ENCODE results near the gene TNRC18.
"Not testable (repeated sequence)": the region's sequence is repeated elsewhere in the genome, so short reads cannot be mapped to it uniquely, and the experiment has no call there.

The TNRC18 gene, protein sequence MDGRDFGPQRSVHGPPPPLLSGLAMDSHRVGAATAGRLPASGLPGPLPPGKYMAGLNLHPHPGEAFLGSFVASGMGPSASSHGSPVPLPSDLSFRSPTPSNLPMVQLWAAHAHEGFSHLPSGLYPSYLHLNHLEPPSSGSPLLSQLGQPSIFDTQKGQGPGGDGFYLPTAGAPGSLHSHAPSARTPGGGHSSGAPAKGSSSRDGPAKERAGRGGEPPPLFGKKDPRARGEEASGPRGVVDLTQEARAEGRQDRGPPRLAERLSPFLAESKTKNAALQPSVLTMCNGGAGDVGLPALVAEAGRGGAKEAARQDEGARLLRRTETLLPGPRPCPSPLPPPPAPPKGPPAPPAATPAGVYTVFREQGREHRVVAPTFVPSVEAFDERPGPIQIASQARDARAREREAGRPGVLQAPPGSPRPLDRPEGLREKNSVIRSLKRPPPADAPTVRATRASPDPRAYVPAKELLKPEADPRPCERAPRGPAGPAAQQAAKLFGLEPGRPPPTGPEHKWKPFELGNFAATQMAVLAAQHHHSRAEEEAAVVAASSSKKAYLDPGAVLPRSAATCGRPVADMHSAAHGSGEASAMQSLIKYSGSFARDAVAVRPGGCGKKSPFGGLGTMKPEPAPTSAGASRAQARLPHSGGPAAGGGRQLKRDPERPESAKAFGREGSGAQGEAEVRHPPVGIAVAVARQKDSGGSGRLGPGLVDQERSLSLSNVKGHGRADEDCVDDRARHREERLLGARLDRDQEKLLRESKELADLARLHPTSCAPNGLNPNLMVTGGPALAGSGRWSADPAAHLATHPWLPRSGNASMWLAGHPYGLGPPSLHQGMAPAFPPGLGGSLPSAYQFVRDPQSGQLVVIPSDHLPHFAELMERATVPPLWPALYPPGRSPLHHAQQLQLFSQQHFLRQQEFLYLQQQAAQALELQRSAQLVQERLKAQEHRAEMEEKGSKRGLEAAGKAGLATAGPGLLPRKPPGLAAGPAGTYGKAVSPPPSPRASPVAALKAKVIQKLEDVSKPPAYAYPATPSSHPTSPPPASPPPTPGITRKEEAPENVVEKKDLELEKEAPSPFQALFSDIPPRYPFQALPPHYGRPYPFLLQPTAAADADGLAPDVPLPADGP (N-terminal part only)

GRCh38 chr7:5423306-5423975 is at the start of gene TNRC18:
Gene TNRC18, minus strand, starts transcription at chr7:5423834. Its CDS starts 2,588 bp downstream, at chr7:5421246.
- peak within 1 kb of the TSS; percentile 73 for H3K27ac Mint-ChIP-seq
- H3K27me3 Mint-ChIP-seq (ENCODE audit: low read depth), result peaks cover 77% of the 10 kb centered on the region
- peak within 1 kb of the TSS; percentile 80 for H3K4me3 Mint-ChIP-seq
- peaks cover 20% of the 10 kb centered on the region for H3K4me1 Mint-ChIP-seq (ENCODE audit: low read depth)
- H3K36me3 Mint-ChIP-seq (ENCODE audit: low read depth), result peaks cover 4% of the 10 kb centered on the region
- H3K9me3 Mint-ChIP-seq, result no peaks in the 10 kb centered on the region

- Mint-ChIP-seq H3K27ac (no peak overlapping the region), H3K9me3 (no peaks in the 10 kb centered on the region), H3K4me1 (ENCODE audit: low read depth) (no peaks in the 10 kb centered on the region), H3K27me3 (ENCODE audit: low read depth) (no peaks in the 10 kb centered on the region), H3K4me3 (no peak overlapping the region), H3K36me3 (ENCODE audit: low read depth) (no peaks in the 10 kb centered on the region)
Observed at GRCh38 chr7:5472432-5473315, 49.0 kb upstream of the TNRC18 start.

GRCh38 chr7:5471623-5472022 is 48.0 kb upstream of the TNRC18 start:
- not testable (repeated sequence) for H3K36me3 Mint-ChIP-seq (ENCODE audit: low read depth); H3K27me3 Mint-ChIP-seq (ENCODE audit: low read depth); H3K4me1 Mint-ChIP-seq (ENCODE audit: low read depth); H3K4me3 Mint-ChIP-seq; H3K9me3 Mint-ChIP-seq; H3K27ac Mint-ChIP-seq

DNA sequence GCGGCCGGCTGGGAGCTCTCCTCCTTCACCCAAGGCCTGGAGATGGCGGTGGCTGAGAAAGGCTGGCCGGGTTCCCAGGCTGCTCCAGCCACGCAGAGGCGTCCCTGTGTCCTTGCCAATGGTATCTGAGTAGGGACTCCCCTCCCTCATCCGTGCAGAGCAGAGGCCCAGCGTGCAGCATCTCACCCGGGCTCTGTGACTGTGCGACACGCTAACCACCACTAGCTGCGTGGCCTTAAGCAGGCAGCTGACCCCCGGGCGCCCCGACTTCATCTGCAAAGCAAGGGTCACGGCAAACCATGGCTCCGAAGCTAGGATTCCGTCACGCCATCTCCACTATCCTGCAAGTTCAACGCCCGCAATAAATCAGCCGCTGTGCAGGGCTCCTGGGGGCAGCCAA is 47.2 kb upstream of the TNRC18 start:
- H3K27me3 Mint-ChIP-seq (ENCODE audit: low read depth), result no peaks in the 10 kb centered on the region
- no peak overlapping the region for H3K27ac Mint-ChIP-seq
- H3K4me3 Mint-ChIP-seq, result no peak overlapping the region
- no peaks in the 10 kb centered on the region for H3K9me3 Mint-ChIP-seq
- no peaks in the 10 kb centered on the region for H3K4me1 Mint-ChIP-seq (ENCODE audit: low read depth)
- no peaks in the 10 kb centered on the region for H3K36me3 Mint-ChIP-seq (ENCODE audit: low read depth)

GRCh38 chr7:5470167-5470532 is 46.5 kb upstream of the TNRC18 start:
- Mint-ChIP-seq H3K4me1 (ENCODE audit: low read depth) (no peaks in the 10 kb centered on the region), H3K27me3 (ENCODE audit: low read depth) (no peaks in the 10 kb centered on the region), H3K4me3 (no peak overlapping the region), H3K9me3 (no peaks in the 10 kb centered on the region), H3K27ac (no peak overlapping the region), H3K36me3 (ENCODE audit: low read depth) (no peaks in the 10 kb centered on the region)

DNA sequence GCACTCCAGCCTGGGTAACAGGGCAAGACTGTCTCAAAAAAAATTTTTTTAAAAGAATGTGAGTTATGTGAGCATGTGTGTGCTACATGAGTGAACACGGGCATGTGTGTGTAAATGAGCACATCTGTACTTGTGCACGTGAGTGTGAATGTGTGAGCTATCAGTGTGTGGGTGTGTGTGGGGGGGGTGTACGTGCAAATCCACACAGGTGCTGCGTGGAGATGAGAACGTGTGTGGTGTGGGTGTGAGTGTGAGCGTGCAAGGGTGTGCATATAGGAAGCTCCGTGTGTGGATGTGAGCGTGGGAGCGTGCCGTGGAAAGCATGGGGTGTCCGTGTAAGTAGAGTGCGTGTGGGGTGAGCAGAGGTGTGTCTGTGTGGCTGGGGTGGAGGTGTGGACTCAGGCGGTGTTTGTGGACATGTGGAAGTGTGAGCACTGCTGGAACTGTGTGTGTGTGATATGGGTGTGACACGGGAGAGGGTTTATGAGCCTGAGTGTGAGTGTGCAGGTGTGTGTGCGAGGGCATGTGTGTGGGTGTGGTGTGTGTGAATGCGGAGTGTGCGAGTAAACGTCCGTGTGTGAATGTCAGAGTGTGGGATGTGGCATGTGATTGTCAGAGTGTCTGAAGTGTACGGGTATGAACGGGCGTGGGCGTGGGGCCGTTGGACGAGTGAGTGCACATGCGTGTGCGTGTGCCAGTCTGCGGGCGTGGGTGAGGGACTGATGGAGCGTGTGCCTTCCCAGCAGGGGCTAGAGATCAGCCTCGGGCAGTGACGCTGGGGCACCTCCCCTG is 45.9 kb upstream of the TNRC18 start:
- Mint-ChIP-seq H3K4me1 (ENCODE audit: low read depth) (no peaks in the 10 kb centered on the region), H3K36me3 (ENCODE audit: low read depth) (no peaks in the 10 kb centered on the region), H3K4me3 (no peak overlapping the region), H3K27me3 (ENCODE audit: low read depth) (no peaks in the 10 kb centered on the region), H3K27ac (no peak overlapping the region), H3K9me3 (no peaks in the 10 kb centered on the region)

GRCh38 chr7:5467645-5468044 is 44.0 kb upstream of the TNRC18 start:
- no peaks in the 10 kb centered on the region for H3K36me3 Mint-ChIP-seq (ENCODE audit: low read depth)
- H3K27me3 Mint-ChIP-seq (ENCODE audit: low read depth), result no peaks in the 10 kb centered on the region
- H3K27ac Mint-ChIP-seq, result no peak overlapping the region
- no peaks in the 10 kb centered on the region for H3K9me3 Mint-ChIP-seq
- H3K4me3 Mint-ChIP-seq, result no peak overlapping the region
- H3K4me1 Mint-ChIP-seq (ENCODE audit: low read depth), result no peaks in the 10 kb centered on the region

DNA sequence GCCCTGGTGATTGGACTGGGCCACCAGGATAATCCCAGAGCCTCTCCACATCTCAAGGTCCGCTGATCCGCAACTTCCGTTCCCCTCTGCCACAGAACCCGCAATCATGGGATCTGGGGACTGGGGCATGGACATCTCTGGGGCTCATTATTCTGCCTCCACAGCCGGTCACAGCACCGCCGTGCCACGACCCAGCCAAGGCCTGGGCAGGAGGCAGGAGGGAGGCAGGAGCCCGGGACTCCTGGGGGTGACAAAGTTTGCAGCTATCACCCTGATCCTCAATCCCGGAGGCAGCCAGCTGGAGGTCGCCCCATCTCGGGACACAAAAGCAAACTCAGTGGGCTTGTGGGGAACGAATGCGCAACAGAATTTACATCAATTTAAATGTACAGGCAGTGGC is 42.9 kb upstream of the TNRC18 start:
- Mint-ChIP-seq H3K36me3 (ENCODE audit: low read depth) (no peaks in the 10 kb centered on the region), H3K27ac (no peak overlapping the region), H3K27me3 (ENCODE audit: low read depth) (no peaks in the 10 kb centered on the region), H3K4me3 (no peak overlapping the region), H3K4me1 (ENCODE audit: low read depth) (peaks cover 4% of the 10 kb centered on the region), H3K9me3 (no peaks in the 10 kb centered on the region)

GRCh38 chr7:5463031-5463430 is 39.4 kb upstream of the TNRC18 start:
- H3K36me3 Mint-ChIP-seq (ENCODE audit: low read depth), result no peaks in the 10 kb centered on the region
- peaks cover 4% of the 10 kb centered on the region for H3K4me1 Mint-ChIP-seq (ENCODE audit: low read depth)
- H3K9me3 Mint-ChIP-seq, result no peaks in the 10 kb centered on the region
- no peak overlapping the region for H3K27ac Mint-ChIP-seq
- no peak overlapping the region for H3K4me3 Mint-ChIP-seq
- H3K27me3 Mint-ChIP-seq (ENCODE audit: low read depth), result no peaks in the 10 kb centered on the region

- Mint-ChIP-seq H3K27ac (no peak overlapping the region), H3K4me1 (ENCODE audit: low read depth) (peaks cover 4% of the 10 kb centered on the region), H3K9me3 (no peaks in the 10 kb centered on the region), H3K4me3 (no peak overlapping the region), H3K36me3 (ENCODE audit: low read depth) (no peaks in the 10 kb centered on the region), H3K27me3 (ENCODE audit: low read depth) (no peaks in the 10 kb centered on the region)
Observed at GRCh38 chr7:5462216-5462615, 38.6 kb upstream of the TNRC18 start.

- Mint-ChIP-seq H3K4me1 (ENCODE audit: low read depth) (peaks cover 4% of the 10 kb centered on the region), H3K36me3 (ENCODE audit: low read depth) (no peaks in the 10 kb centered on the region), H3K27me3 (ENCODE audit: low read depth) (peaks cover 3% of the 10 kb centered on the region), H3K27ac (no peak overlapping the region), H3K4me3 (no peak overlapping the region), H3K9me3 (no peaks in the 10 kb centered on the region)
Observed at GRCh38 chr7:5458921-5459480, 35.4 kb upstream of the TNRC18 start.

DNA sequence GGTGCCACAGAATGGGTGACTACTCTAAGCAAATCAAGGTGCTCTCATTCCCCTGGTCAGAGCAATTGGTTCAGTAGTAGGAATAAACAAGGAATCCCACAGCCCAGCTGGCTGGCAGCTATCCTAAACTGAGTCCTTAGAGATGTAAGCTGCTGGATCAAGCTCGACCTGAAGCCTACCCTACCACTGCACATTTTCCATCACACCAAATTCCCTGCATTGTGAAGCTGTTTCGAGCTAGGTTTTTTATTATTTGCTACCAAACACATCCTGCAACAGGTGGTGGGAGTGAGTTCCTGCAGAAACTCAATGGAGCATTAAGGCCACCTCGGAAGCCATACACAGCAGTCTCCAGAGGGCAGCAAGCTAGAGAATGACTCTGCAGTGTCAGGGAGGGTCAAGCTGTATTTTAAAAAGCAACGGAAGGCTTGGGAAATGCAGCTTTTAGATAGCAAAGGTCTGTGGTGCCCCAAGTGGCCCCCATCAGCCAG is 33.7 kb upstream of the TNRC18 start:
- Mint-ChIP-seq H3K4me3 (no peak overlapping the region), H3K9me3 (no peaks in the 10 kb centered on the region), H3K27ac (no peak overlapping the region), H3K4me1 (ENCODE audit: low read depth) (peaks cover 3% of the 10 kb centered on the region), H3K27me3 (ENCODE audit: low read depth) (peaks cover 3% of the 10 kb centered on the region), H3K36me3 (ENCODE audit: low read depth) (no peaks in the 10 kb centered on the region)

GRCh38 chr7:5456409-5456808 is 32.8 kb upstream of the TNRC18 start:
- no peaks in the 10 kb centered on the region for H3K36me3 Mint-ChIP-seq (ENCODE audit: low read depth)
- H3K4me3 Mint-ChIP-seq, result no peak overlapping the region
- H3K9me3 Mint-ChIP-seq, result no peaks in the 10 kb centered on the region
- no peaks in the 10 kb centered on the region for H3K4me1 Mint-ChIP-seq (ENCODE audit: low read depth)
- peaks cover 3% of the 10 kb centered on the region for H3K27me3 Mint-ChIP-seq (ENCODE audit: low read depth)
- H3K27ac Mint-ChIP-seq, result no peak overlapping the region
